HL-60/S4 treated with retinoic acid at 250 ng/mL for 4 days and 3 days (cell line): ENCODE measurements around the gene STING1.

Source experiments
- in situ Hi-C: fragments of 300-500 bp; cut with MboI; formaldehyde crosslinking; loops from 2 replicates; pipeline ENCODE4 v1.7.0; 2022; ENCODE audit warnings: low sequenced_read_pairs

Gene STING1

DNA sequence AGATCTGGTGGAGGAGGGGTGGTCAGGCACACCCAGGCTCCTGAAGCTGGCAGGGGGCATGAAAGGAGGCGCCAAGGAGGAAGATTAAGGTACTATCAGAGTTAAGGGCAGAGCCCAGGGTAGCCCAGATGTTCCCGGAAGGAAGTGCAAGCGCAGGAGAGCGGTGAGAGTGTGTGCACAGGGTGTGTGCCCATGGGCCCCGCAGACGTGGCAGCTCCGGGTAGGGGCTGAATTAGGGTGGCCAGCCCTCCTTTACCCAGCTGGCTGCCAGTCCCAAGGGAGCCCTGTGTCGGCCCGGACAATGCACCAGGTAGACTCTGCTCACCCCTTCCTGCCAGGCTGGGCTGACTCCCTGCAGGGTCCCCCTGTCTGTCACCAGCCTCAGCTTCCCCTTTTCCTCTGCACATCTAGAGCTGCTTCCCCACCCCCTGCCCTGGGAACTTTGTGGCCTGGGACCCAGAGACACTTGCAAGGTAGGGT lies 11.7 kb downstream of the STING1 start, which contains the start of gene SMIM33:
Gene SMIM33, plus strand, starts transcription at position 184 of the 480 bp plus-strand sequence. Its CDS starts 118 bp downstream, at position 302.
- in situ Hi-C loops = no loop called here

- in situ Hi-C loops = no loop called here
Observed at GRCh38 chr5:139468421-139468931, 14.1 kb downstream of the STING1 start.

- in situ Hi-C loops = no loop called here
Observed at GRCh38 chr5:139462586-139463276, 19.8 kb downstream of the STING1 start, which contains the start of gene ECSCR. Gene ECSCR, minus strand, starts transcription at chr5:139462743. Its CDS starts 73 bp downstream, at chr5:139462670.

GRCh38 chr5:139461698-139462097 lies 20.9 kb downstream of the STING1 start:
- in situ Hi-C loops = no loop called here

- in situ Hi-C loops = no loop called here
Observed at GRCh38 chr5:139461176-139461575, 21.4 kb downstream of the STING1 start.

DNA sequence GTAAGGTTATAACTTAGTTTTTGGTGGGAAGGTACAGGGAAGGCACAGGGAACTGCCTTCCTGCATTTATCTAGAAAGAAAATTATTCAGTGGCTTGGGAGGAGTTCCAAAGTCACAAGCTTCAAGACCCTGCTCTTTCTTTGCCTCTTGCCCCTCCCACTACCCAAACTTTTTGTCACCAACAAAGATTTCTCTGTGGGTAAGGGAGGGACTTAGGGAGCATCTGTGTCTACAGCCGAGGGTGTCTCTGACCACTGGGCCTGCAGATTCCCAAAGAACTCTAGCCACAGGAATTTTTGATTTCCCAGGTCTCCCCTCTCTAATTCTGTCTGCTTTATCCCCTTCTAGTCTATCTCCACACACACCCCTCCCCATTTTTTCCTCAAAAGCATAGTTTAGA lies 22.1 kb downstream of the STING1 start:
- in situ Hi-C loops = no loop called here

GRCh38 chr5:139459451-139459934 lies 23.1 kb downstream of the STING1 start:
- in situ Hi-C loops = no loop called here

- in situ Hi-C loops = no loop called here
Observed at GRCh38 chr5:139458580-139459407, 23.8 kb downstream of the STING1 start.

GRCh38 chr5:139457653-139458306 lies 24.8 kb downstream of the STING1 start:
- in situ Hi-C loops = no loop called here

DNA sequence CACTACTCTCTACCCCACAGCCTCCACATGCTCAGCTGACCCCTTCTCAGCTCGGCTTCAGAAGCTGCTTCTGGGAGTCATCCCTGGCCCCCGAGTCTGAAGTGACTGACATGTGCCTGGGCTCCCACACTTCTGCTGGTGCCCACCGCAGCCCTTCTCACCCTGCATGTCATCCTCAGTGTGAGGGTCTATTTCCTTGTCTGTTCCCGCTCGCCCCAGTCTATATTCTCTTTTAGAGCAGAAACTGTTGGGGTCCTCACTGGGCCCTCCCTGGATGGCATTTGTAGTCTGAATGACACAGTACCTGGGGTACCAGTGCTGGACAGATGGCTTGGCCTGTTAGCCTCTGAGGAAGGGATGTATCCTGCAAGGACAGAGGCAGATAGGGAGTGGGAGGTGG lies 25.3 kb downstream of the STING1 start:
- in situ Hi-C loops = no loop called here

- in situ Hi-C loops = no loop called here
Observed at GRCh38 chr5:139456776-139457175, 25.8 kb downstream of the STING1 start.

DNA sequence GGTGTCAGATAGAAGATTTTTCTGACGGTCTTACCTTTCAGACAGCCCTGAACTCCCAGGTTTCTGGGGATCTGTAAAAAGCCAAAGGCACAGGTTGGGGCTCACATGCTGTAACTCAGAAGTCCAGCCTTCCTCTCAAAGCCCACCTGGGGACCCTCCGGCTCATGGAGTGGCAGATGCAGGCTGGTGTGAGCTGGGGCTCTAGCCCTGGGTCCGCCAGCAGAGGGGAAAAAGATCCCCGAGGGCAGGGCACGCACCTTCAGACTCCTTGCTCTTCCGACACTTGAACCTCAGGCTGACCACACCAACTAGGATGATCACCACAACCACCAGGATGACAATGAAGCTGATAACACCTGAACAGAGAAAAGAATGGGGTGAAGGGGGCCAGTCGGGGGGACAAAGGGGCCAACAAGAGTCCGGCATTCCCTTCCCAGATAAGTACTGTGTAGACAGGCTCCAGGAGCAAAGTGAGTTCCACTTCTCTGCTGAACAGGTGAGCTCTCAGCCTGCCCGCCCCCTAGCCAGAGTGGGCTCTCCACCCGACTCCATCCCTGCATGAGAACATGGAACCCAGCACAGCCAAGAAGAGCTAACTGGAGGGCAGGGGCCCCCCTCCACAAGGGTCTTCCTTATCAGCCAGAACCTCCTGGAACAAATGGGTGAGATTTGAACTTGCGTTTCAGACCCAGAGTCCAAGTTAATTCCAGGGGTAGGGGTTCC lies 27.8 kb downstream of the STING1 start:
- in situ Hi-C loops = no loop called here

DNA sequence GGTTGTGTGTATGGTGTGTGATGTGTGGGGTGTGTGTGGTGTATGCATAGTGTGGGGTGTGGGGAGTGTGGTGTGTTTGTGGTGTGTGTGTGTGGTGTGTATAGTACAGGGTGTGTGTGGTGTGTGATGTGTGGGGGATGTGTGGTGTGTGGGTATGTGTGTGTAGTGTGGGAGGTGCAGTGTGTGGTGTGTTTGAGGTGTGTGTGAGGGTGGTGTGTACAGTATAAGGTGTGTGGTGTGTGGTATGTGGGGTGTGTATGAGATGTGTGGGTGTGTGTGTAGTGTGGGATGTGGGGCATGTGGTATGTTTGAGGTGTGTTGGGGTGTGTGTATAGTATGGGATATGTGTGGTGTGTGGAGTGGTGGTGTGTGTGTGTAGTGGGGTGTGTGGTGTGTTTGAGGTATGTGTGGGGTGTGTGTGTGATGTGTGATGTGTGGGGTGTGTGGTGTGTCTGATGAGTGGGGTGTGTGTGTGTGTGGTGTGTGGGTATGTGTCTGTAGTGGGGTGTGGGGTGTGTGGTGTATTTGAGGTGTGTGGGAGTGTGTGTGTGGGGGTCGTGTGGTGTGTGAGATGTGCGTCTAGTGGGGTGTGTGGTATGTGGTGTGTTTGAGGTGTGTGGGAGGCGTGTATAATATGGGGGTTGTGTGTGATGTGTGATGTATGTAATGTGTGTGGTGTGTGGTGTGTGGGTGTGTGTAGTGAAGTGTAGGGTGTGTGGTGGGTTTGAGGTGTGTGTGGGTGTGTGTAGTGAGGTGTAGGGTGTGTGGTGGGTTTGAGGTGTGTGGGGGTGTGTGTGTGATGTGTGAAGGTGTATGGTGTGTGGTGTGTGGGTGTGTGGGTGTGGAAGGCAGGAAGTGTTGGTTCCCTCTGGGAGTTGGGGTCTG lies 28.6 kb downstream of the STING1 start:
- in situ Hi-C loops = no loop called here

- in situ Hi-C loops = no loop called here
Observed at GRCh38 chr5:139451878-139452660, 30.5 kb downstream of the STING1 start.

GRCh38 chr5:139451176-139451575 lies 31.4 kb downstream of the STING1 start:
- in situ Hi-C loops = no loop called here

GRCh38 chr5:139446956-139447779 lies 35.4 kb downstream of the STING1 start:
- in situ Hi-C loops = no loop called here

- in situ Hi-C loops = no loop called here
Observed at GRCh38 chr5:139445325-139446170, 37.0 kb downstream of the STING1 start.
